Activated effector memory CD4-positive, alpha-beta T cell treated with Interleukin-2 at 50 U/mL for 16 hours (primary cell): ENCODE measurements around the gene ANO10.
"Not testable (repeated sequence)": the region's sequence is repeated elsewhere in the genome, so short reads cannot be mapped to it uniquely, and the experiment has no call there.

ENCODE experiments used
- DNase-seq: peaks from one replicate; pipeline ENCODE4 v3.0.0-alpha.2; 2020

Gene ANO10

GRCh38 chr3:43515208-43515917, 106.4 kb downstream of the ANO10 start:
- DNase-seq: no peak

GRCh38 chr3:43512754-43513404, 108.9 kb downstream of the ANO10 start:
- DNase-seq: no peak

- DNase-seq: no peak
Observed at GRCh38 chr3:43506644-43507043, 115.2 kb downstream of the ANO10 start.

- no peak for DNase-seq
Observed at GRCh38 chr3:43505351-43505750, 116.5 kb downstream of the ANO10 start.

GRCh38 chr3:43503067-43503728, 118.6 kb downstream of the ANO10 start:
- no peak for DNase-seq

- no peak for DNase-seq
Observed at GRCh38 chr3:43499256-43499655, 122.6 kb downstream of the ANO10 start.

- no peak for DNase-seq
Observed at GRCh38 chr3:43497905-43498365, 123.9 kb downstream of the ANO10 start.

GRCh38 chr3:43497422-43497821, 124.4 kb downstream of the ANO10 start:
- no peak for DNase-seq

- no peak for DNase-seq
Observed at GRCh38 chr3:43496740-43497375, 125.0 kb downstream of the ANO10 start.

- not testable (repeated sequence) for DNase-seq
Observed at GRCh38 chr3:43492932-43493331, 128.9 kb downstream of the ANO10 start.

GRCh38 chr3:43491807-43492206, 130.0 kb downstream of the ANO10 start:
- not testable (repeated sequence) for DNase-seq

- no peak for DNase-seq
Observed at GRCh38 chr3:43490640-43491185, 131.1 kb downstream of the ANO10 start.

GRCh38 chr3:43489930-43490329, 131.9 kb downstream of the ANO10 start:
- DNase-seq: no peak

GRCh38 chr3:43485931-43486330, 135.9 kb downstream of the ANO10 start:
- no peak for DNase-seq

GRCh38 chr3:43484926-43485488, 136.8 kb downstream of the ANO10 start:
- DNase-seq: no peak

- DNase-seq: no peak
Observed at GRCh38 chr3:43481375-43481774, 140.4 kb downstream of the ANO10 start.

GRCh38 chr3:43478839-43479238, 143.0 kb downstream of the ANO10 start:
- not testable (repeated sequence) for DNase-seq

- DNase-seq: no peak
Observed at GRCh38 chr3:43478118-43478785, 143.6 kb downstream of the ANO10 start.

- peak; percentile 53 for DNase-seq
Observed at GRCh38 chr3:43477600-43477999, 144.2 kb downstream of the ANO10 start.

- no peak for DNase-seq
Observed at GRCh38 chr3:43473737-43474136, 148.1 kb downstream of the ANO10 start.

GRCh38 chr3:43473244-43473643, 148.6 kb downstream of the ANO10 start:
- DNase-seq: no peak

GRCh38 chr3:43468133-43468532, 153.7 kb downstream of the ANO10 start:
- no peak for DNase-seq
